Activated B cell treated with CpG ODN at 0.5 μM for 24 hours (primary cell): ENCODE results near the gene NCCRP1. TPM values are rescaled to one million over a fixed set of nuclear protein-coding genes. Genes with fewer than 3 reads are reported as not detected.

Experiments
- ATAC-seq: fragments of 200-7000 bp; cut with Tn5 transposase; one replicate; pipeline ENCODE4 v1.10.0; 2021; ENCODE audit warnings: low read depth, mild to moderate bottlenecking, moderate library complexity
- CTCF ChIA-PET: fragments of 350-600 bp; sonication (Branson Sonifier 250); formaldehyde crosslinking; loops from one replicate; lab custom pipeline; 2021; ENCODE audit warnings: antibody characterized with exemption; lab: Charles Lee
- POLR2A ChIA-PET: fragments of 350-600 bp; sonication (Branson Sonifier 250); formaldehyde crosslinking; loops from one replicate; lab custom pipeline; 2021; ENCODE audit warnings: antibody characterized with exemption; lab: Charles Lee
- DNase-seq: peaks from one replicate; pipeline ENCODE4 v3.0.0; 2022
- H3K27ac Mint-ChIP-seq: one replicate; pipeline ENCODE4 v1.8.0; 2020; ENCODE audit warnings: mixed read lengths
- H3K27me3 Mint-ChIP-seq: one replicate; pipeline ENCODE4 v1.8.0; 2021; ENCODE audit warnings: mixed read lengths
- H3K36me3 Mint-ChIP-seq: one replicate; pipeline ENCODE4 v1.8.0; 2021; ENCODE audit warnings: low read depth, mixed read lengths
- H3K4me1 Mint-ChIP-seq: one replicate; pipeline ENCODE4 v1.8.0; 2021; ENCODE audit warnings: mixed read lengths
- H3K4me3 Mint-ChIP-seq: one replicate; pipeline ENCODE4 v1.8.0; 2020; ENCODE audit warnings: mild to moderate bottlenecking, mixed read lengths
- H3K9me3 Mint-ChIP-seq: one replicate; pipeline ENCODE4 v1.8.0; 2020; ENCODE audit warnings: mixed read lengths
- intact Hi-C: fragments of 100-400 bp; cut with micrococcal nuclease; formaldehyde crosslinking; loops from one replicate; pipeline ENCODE4 v1.15.1; 2024
- total RNA-seq: library from RNA; stranded (reverse); gene quantifications from 2 replicates; pipeline ENCODE4 v1.2.3, GENCODE V29; 2022
- TF ChIP-seq, protein P1 (sequence below): fragments of 200-600 bp; IDR thresholded peaks from one replicate; pipeline ENCODE4 v1.8.0; 2022; ENCODE audit warnings: antibody characterized with exemption, mild to moderate bottlenecking

Gene NCCRP1
- total RNA-seq, 1 donor from 2014 or later: not detected

DNA sequence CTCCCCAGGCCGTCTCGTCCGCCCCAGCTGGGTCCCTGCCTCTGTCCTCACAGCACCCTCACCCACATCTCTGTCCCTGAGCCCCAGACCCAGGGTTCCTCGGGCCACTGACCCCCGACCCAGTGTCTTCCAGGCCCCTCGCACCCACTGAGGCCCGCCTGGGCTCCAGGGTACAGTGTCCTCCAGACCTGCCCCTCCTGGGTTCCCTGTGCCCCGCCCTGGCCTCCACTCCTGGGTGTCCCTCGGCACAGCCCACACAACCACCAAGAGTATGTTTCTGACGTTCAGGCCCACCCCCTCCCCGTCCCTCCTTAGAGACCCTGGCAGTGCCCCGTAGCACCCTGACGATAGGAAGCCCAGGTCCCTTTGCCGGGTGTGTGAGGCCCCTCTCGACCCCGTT lies 22.6 kb upstream of the NCCRP1 start:
- no peaks in the 10 kb centered on the region for H3K27me3 Mint-ChIP-seq
- CTCF ChIA-PET: no interaction called here
- peaks cover 60% of the 10 kb centered on the region for H3K36me3 Mint-ChIP-seq
- DNase-seq: no peak
- TF ChIP-seq, protein P1, sequence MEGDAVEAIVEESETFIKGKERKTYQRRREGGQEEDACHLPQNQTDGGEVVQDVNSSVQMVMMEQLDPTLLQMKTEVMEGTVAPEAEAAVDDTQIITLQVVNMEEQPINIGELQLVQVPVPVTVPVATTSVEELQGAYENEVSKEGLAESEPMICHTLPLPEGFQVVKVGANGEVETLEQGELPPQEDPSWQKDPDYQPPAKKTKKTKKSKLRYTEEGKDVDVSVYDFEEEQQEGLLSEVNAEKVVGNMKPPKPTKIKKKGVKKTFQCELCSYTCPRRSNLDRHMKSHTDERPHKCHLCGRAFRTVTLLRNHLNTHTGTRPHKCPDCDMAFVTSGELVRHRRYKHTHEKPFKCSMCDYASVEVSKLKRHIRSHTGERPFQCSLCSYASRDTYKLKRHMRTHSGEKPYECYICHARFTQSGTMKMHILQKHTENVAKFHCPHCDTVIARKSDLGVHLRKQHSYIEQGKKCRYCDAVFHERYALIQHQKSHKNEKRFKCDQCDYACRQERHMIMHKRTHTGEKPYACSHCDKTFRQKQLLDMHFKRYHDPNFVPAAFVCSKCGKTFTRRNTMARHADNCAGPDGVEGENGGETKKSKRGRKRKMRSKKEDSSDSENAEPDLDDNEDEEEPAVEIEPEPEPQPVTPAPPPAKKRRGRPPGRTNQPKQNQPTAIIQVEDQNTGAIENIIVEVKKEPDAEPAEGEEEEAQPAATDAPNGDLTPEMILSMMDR: no peak
- H3K9me3 Mint-ChIP-seq: no peaks in the 10 kb centered on the region
- H3K27ac Mint-ChIP-seq: no peak overlapping the region
- no peak overlapping the region for H3K4me3 Mint-ChIP-seq
- POLR2A ChIA-PET: no interaction called here
- no peak for ATAC-seq
- intact Hi-C loops: no loop called here
- no peaks in the 10 kb centered on the region for H3K4me1 Mint-ChIP-seq

DNA sequence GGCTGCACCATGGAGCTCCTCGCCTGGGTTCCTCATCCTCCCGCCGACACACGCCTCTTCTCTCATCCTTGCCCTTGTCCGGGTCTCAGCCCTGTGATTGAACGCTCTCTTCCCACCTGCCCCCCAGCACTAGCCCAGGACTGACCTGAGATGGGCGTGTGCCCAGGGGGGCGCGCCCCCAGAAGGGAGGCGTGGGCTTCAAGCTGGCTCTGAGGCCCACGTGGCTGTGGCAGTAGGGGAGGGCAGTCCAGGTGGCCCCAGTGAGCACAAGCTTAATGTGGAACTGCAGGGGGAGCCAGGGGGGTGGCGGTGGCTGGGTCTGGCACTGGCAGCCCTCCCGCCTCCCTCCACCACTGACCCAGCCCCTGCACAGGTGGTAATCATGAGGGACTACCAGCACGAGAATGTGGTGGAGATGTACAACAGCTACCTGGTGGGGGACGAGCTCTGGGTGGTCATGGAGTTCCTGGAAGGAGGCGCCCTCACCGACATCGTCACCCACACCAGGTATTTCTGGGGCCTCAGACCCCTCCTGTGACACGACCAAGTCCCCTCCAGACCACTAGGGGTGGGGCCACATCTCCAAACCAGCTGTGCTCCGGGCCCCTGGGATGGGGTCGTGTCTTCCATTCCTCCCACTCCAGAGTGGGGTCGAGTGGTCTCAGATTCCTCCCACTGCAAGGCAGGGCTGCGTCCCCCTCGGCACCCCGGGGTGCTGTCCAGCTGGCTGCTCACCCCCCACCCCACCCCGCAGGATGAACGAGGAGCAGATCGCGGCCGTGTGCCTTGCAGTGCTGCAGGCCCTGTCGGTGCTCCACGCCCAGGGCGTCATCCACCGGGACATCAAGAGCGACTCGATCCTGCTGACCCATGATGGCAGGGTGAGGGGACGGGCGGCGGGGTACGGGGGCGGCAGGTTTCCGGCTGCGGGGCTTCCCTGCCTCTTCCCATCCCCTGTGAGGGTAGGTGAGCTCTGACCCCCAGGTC lies 21.9 kb upstream of the NCCRP1 start:
- ChIA-PET CTCF (no interaction called here), POLR2A (no interaction called here)
- ATAC-seq (no peak), DNase-seq (no peak)
- TF ChIP-seq, protein P1: no peak
- no peak overlapping the region for H3K27ac Mint-ChIP-seq
- intact Hi-C loops: no loop called here
- no peak overlapping the region for H3K4me3 Mint-ChIP-seq
- no peaks in the 10 kb centered on the region for H3K27me3 Mint-ChIP-seq
- no peaks in the 10 kb centered on the region for H3K9me3 Mint-ChIP-seq
- peaks cover 58% of the 10 kb centered on the region for H3K36me3 Mint-ChIP-seq
- H3K4me1 Mint-ChIP-seq: no peaks in the 10 kb centered on the region

GRCh38 chr19:39175564-39175963 lies 21.2 kb upstream of the NCCRP1 start:
- ChIA-PET POLR2A (no interaction called here), CTCF (no interaction called here)
- TF ChIP-seq, protein P1: no peak
- no peaks in the 10 kb centered on the region for H3K9me3 Mint-ChIP-seq
- ATAC-seq (no peak), DNase-seq (no peak)
- no peak overlapping the region for H3K4me3 Mint-ChIP-seq
- H3K27ac Mint-ChIP-seq: no peak overlapping the region
- H3K4me1 Mint-ChIP-seq: no peaks in the 10 kb centered on the region
- intact Hi-C loops: no loop called here
- no peaks in the 10 kb centered on the region for H3K27me3 Mint-ChIP-seq
- H3K36me3 Mint-ChIP-seq: peaks cover 56% of the 10 kb centered on the region

- intact Hi-C loops: no loop called here
- H3K27me3 Mint-ChIP-seq: no peaks in the 10 kb centered on the region
- H3K4me3 Mint-ChIP-seq: no peak overlapping the region
- H3K9me3 Mint-ChIP-seq: no peaks in the 10 kb centered on the region
- H3K27ac Mint-ChIP-seq: no peak overlapping the region
- CTCF ChIA-PET: no interaction called here
- DNase-seq (no peak), ATAC-seq (no peak)
- POLR2A ChIA-PET: no interaction called here
- peaks cover 48% of the 10 kb centered on the region for H3K36me3 Mint-ChIP-seq
- TF ChIP-seq, protein P1: no peak
- no peaks in the 10 kb centered on the region for H3K4me1 Mint-ChIP-seq
Measured at GRCh38 chr19:39177110-39177699, 19.6 kb upstream of the NCCRP1 start.

- no peak for ATAC-seq
- H3K27ac Mint-ChIP-seq: no peak overlapping the region
- H3K36me3 Mint-ChIP-seq: peaks cover 45% of the 10 kb centered on the region
- no peaks in the 10 kb centered on the region for H3K27me3 Mint-ChIP-seq
- TF ChIP-seq, protein P1: no peak
- no peaks in the 10 kb centered on the region for H3K4me1 Mint-ChIP-seq
- no peak for DNase-seq
- no peaks in the 10 kb centered on the region for H3K9me3 Mint-ChIP-seq
- intact Hi-C loops: no loop called here
- POLR2A ChIA-PET: no interaction called here
- H3K4me3 Mint-ChIP-seq: no peak overlapping the region
- CTCF ChIA-PET: no interaction called here
Measured at GRCh38 chr19:39177736-39178135, 19.0 kb upstream of the NCCRP1 start.
